Measurements from ENCODE around the gene ANKRD11. TPM values are rescaled to one million over a fixed set of nuclear protein-coding genes. Genes with fewer than 3 reads are reported as not detected.

ANKRD11 gene
- total RNA-seq, 4 donors from 2014 or later, result 49.8 to 114 (median 82.2) TPM

Small RNA genes within 50 kb of the gene (small RNA-seq; reads per million reads assigned to genes)
- gene RNU6-430P, result not detected

Other genes starting within 250 kb of the ANKRD11 start
- 100 to 1,000 TPM in 1 of 4 donors, 10 to 100 TPM in 3; 68.6 to 125 (median 74.8) TPM for gene SPG7, start 17.8 kb upstream of the ANKRD11 start, total RNA-seq
- 1,000 to 10,000 TPM; 4,137 to 5,837 (median 4,637) TPM for gene RPL13, start 70.1 kb upstream of the ANKRD11 start, total RNA-seq
- 1 to 10 TPM in 2 of 4 donors, under 1 TPM in 1, not detected in 1; 0.19 to 2.4 (median 1.1) TPM for gene CPNE7, start 85.2 kb upstream of the ANKRD11 start, total RNA-seq
- gene DPEP1, start 123.1 kb upstream of the ANKRD11 start, total RNA-seq, result 1 to 10 TPM in 1 of 4 donors, not detected in 3; 1.1 TPM
- gene CHMP1A, start 167.1 kb upstream of the ANKRD11 start, total RNA-seq, result 10 to 100 TPM; 45.7 to 78.1 (median 67.7) TPM
- gene SPATA33, start 167.3 kb upstream of the ANKRD11 start, total RNA-seq, result 1 to 10 TPM; 1.8 to 7.1 (median 4.3) TPM
- 10 to 100 TPM; 32.1 to 46.8 (median 38.3) TPM for gene CDK10, start 196.1 kb upstream of the ANKRD11 start, total RNA-seq
- gene SPATA2L, start 211.1 kb upstream of the ANKRD11 start, total RNA-seq, result 10 to 100 TPM in 2 of 4 donors, 1 to 10 TPM in 2; 8.1 to 28.0 (median 17.3) TPM
- gene VPS9D1, start 230.3 kb upstream of the ANKRD11 start, total RNA-seq, result 1 to 10 TPM; 5.8 to 9.5 (median 7.8) TPM
- gene ZNF276, start 231.0 kb upstream of the ANKRD11 start, total RNA-seq, result 10 to 100 TPM; 20.2 to 45.6 (median 36.6) TPM